HG03159 (cell line): ENCODE measurements around the gene PKM.
"Not testable (repeated sequence)": the region's sequence is repeated elsewhere in the genome, so short reads cannot be mapped to it uniquely, and the experiment has no call there.

Experiments
- ATAC-seq: cut with Tn5 transposase; IDR thresholded peaks from one replicate; pipeline ENCODE4 v1.9.1; 2021; ENCODE audit warnings: mild to moderate bottlenecking, moderate library complexity; ENCODE audit not compliant: unreplicated experiment

The PKM gene

GRCh38 chr15:72179950-72180581, 50.9 kb downstream of the PKM start:
- ATAC-seq = no peak

- ATAC-seq = no peak
Measured at GRCh38 chr15:72178976-72179585, 51.9 kb downstream of the PKM start.

- ATAC-seq = no peak
Measured at GRCh38 chr15:72176743-72177142, 54.2 kb downstream of the PKM start.

GRCh38 chr15:72176159-72176558, 54.8 kb downstream of the PKM start:
- ATAC-seq = no peak

GRCh38 chr15:72175186-72176044, 55.6 kb downstream of the PKM start:
- ATAC-seq = no peak

- ATAC-seq = no peak
Measured at GRCh38 chr15:72174551-72175165, 56.3 kb downstream of the PKM start.

- ATAC-seq = no peak
Measured at GRCh38 chr15:72173864-72174550, 57.0 kb downstream of the PKM start.

- ATAC-seq = no peak
Measured at GRCh38 chr15:72173401-72173800, 57.6 kb downstream of the PKM start.

GRCh38 chr15:72172796-72173195, 58.2 kb downstream of the PKM start:
- ATAC-seq = no peak

- ATAC-seq = not testable (repeated sequence)
Measured at GRCh38 chr15:72171978-72172377, 59.0 kb downstream of the PKM start.

- ATAC-seq = no peak
Measured at GRCh38 chr15:72170691-72171090, 60.3 kb downstream of the PKM start.

- no peak for ATAC-seq
Measured at GRCh38 chr15:72169921-72170611, 60.9 kb downstream of the PKM start.

- ATAC-seq = no peak
Measured at GRCh38 chr15:72169236-72169920, 61.6 kb downstream of the PKM start.

GRCh38 chr15:72168808-72169190, 62.2 kb downstream of the PKM start:
- ATAC-seq = no peak

GRCh38 chr15:72168131-72168807, 62.7 kb downstream of the PKM start:
- no peak for ATAC-seq

GRCh38 chr15:72167445-72167844, 63.5 kb downstream of the PKM start:
- no peak for ATAC-seq

GRCh38 chr15:72166716-72167417, 64.1 kb downstream of the PKM start:
- ATAC-seq = no peak

GRCh38 chr15:72163719-72164118, 67.3 kb downstream of the PKM start:
- no peak for ATAC-seq

GRCh38 chr15:72162569-72162968, 68.4 kb downstream of the PKM start:
- no peak for ATAC-seq
